ENCODE data around the gene PCED1B. TPM values are rescaled to one million over a fixed set of nuclear protein-coding genes. Genes with fewer than 3 reads are reported as not detected.

Gene PCED1B
- total RNA-seq, 1 experiment from 2014 or later = 3.3 TPM

DNA sequence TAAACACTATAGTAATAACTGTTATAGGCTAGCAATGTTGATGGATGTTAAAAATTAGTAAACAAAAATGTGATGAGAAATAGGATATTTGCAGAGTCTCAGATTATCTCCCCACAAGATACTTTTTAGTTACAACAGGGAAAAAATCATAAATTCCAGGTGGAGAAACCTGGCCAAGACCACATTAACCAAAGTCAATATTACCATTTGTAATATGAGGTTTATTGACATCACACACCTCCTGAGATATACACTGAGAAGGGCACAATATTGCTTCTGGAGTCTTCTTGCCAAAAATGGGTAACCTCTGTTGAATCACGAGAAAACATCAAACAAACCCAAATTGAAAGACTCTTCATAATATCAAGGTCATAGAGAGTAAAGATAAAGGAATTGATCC, 72.7 kb downstream of the PCED1B start:
- no peaks in the 10 kb centered on the region for H3K23me2 ChIP-seq (ENCODE audit: insufficient read length, low read depth, low read length, poor library complexity, severe bottlenecking)
- no peak overlapping the region for H2AFZ ChIP-seq (ENCODE audit: low read length)
- no CpG with 5 or more reads among the region's 1 CpG for WGBS (ENCODE audit: extremely low coverage, insufficient read length, low lambda C conversion rate)
- TF ChIP-seq, protein P1, sequence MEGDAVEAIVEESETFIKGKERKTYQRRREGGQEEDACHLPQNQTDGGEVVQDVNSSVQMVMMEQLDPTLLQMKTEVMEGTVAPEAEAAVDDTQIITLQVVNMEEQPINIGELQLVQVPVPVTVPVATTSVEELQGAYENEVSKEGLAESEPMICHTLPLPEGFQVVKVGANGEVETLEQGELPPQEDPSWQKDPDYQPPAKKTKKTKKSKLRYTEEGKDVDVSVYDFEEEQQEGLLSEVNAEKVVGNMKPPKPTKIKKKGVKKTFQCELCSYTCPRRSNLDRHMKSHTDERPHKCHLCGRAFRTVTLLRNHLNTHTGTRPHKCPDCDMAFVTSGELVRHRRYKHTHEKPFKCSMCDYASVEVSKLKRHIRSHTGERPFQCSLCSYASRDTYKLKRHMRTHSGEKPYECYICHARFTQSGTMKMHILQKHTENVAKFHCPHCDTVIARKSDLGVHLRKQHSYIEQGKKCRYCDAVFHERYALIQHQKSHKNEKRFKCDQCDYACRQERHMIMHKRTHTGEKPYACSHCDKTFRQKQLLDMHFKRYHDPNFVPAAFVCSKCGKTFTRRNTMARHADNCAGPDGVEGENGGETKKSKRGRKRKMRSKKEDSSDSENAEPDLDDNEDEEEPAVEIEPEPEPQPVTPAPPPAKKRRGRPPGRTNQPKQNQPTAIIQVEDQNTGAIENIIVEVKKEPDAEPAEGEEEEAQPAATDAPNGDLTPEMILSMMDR (conservative IDR thresholded peaks at IDR 0.05) = no peak
- H2BK120ac ChIP-seq (ENCODE audit: low read depth, low read length, poor library complexity, severe bottlenecking) = no peak overlapping the region
- Mint-ChIP-seq H3K4me3 (no peak overlapping the region), H3K36me3 (ENCODE audit: insufficient read depth in 1 of 3, low read depth in 3 of 3) (peaks cover 4 to 5% (median 5%) of the 10 kb centered on the region in 3 experiments; a peak in 4 of 7 replicates), H3K27ac (no peak overlapping the region), H3K9me3 (peaks cover 8 to 9% of the 10 kb centered on the region in 2 experiments; a peak in 4 of 5 replicates), H3K27me3 (ENCODE audit: low read depth) (peaks cover 2% of the 10 kb centered on the region; the same call in 1 of the 2 replicates), H3K4me1 (peaks cover 8 to 9% of the 10 kb centered on the region in 2 experiments)
- no peak overlapping the region for H3K56ac ChIP-seq (ENCODE audit: insufficient read length, low read depth, low read length)
- no peak overlapping the region for H3K9ac ChIP-seq (ENCODE audit: extremely low read depth, insufficient read length, low read length)
- H4K5ac ChIP-seq (ENCODE audit: insufficient read length, low read depth, low read length) = no peak overlapping the region
- H3K4ac ChIP-seq (ENCODE audit: low read depth, low read length) = no peak overlapping the region
- no peaks in the 10 kb centered on the region for H3K79me2 ChIP-seq (ENCODE audit: insufficient read depth, low read length)
- no peak overlapping the region for H2BK20ac ChIP-seq (ENCODE audit: low read depth, low read length, poor library complexity, severe bottlenecking)
- no peaks in the 10 kb centered on the region for H4K20me1 ChIP-seq (ENCODE audit: control insufficient read depth, insufficient read depth, insufficient read length)
- no peak overlapping the region for H3K23ac ChIP-seq (ENCODE audit: insufficient read length, low read depth, low read length)
- H3K9me3 ChIP-seq (ENCODE audit: control insufficient read depth, low read depth, low read length) = no peaks in the 10 kb centered on the region
- H2BK15ac ChIP-seq (ENCODE audit: low read depth, low read length) = no peak overlapping the region
- no peak overlapping the region for H3K27ac ChIP-seq (ENCODE audit: insufficient read length, low read depth, low read length)
- H3K4me1 ChIP-seq (ENCODE audit: insufficient read depth, low read length) = no peaks in the 10 kb centered on the region
- H3K79me1 ChIP-seq (ENCODE audit: insufficient read depth, low read depth, low read length, poor library complexity, severe bottlenecking) = no peaks in the 10 kb centered on the region
- no peaks in the 10 kb centered on the region for H3K27me3 ChIP-seq (ENCODE audit: insufficient read depth, low read length)
- H3K18ac ChIP-seq (ENCODE audit: insufficient read length, low read depth, low read length) = no peak overlapping the region
- H4K91ac ChIP-seq (ENCODE audit: insufficient read length, low read depth, low read length) = no peak overlapping the region
- no peak overlapping the region for H3K4me2 ChIP-seq (ENCODE audit: insufficient read depth, insufficient read length, low read length)
- no peak overlapping the region for H2BK12ac ChIP-seq (ENCODE audit: insufficient read length, low read depth, low read length)
- no peak overlapping the region for H2AK5ac ChIP-seq (ENCODE audit: insufficient read length, low read length)
- DNase-seq = no peak
- H3K14ac ChIP-seq (ENCODE audit: insufficient read depth, low read length) = no peak overlapping the region
- H3T11ph ChIP-seq (ENCODE audit: low read length) = no peak overlapping the region
- H2BK5ac ChIP-seq (ENCODE audit: insufficient read length, low read length) = no peak overlapping the region
- H4K8ac ChIP-seq (replicated peaks; ENCODE audit: insufficient read length, low read depth, low read length) = no peak overlapping the region
